HG03469 (cell line): Measurements from ENCODE around the gene SMPD3.
"Not testable (repeated sequence)": the region's sequence is repeated elsewhere in the genome, so short reads cannot be mapped to it uniquely, and the experiment has no call there.

ENCODE experiments used
- ATAC-seq: cut with Tn5 transposase; IDR thresholded peaks from one replicate; pipeline ENCODE4 v1.9.1; 2021; ENCODE audit warnings: mild to moderate bottlenecking, moderate library complexity, moderate number of reproducible peaks; ENCODE audit not compliant: unreplicated experiment

Gene SMPD3

DNA sequence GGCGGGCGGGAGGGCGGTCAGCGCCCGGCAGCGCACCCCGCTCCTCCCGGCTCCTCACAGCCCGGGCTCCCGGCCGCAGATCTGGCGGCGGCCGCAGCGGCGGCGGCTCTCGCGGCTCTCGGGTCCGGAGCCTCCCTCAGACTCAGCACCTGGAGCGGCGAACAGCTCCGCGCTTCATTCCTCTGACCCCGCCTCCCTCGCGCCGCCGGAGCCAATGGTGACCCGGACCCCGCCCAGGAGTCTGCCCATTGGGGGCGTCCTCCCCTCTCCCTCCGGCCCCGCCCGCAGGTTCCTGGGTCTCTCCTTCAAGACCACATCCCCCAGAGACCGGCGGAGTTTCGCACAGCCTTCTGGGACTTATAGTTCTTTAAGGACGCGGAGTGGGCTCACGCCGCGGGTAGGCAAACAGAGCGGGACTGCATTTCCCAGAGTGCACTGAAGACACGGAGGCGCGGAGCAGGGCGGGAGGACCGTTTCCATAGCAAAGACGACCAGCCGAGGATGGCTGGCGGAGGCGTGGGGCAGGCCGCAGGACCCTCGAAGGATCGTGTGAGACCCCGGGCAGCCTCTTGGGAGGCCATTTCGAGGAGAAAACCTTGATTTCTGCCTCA, at the start of gene SMPD3:
SMPD3 (minus strand) TSS at position 149 of the 611 bp plus-strand sequence. CDS start 76,327 bp downstream, outside the sequence.
- ATAC-seq: peak; percentile 60

DNA sequence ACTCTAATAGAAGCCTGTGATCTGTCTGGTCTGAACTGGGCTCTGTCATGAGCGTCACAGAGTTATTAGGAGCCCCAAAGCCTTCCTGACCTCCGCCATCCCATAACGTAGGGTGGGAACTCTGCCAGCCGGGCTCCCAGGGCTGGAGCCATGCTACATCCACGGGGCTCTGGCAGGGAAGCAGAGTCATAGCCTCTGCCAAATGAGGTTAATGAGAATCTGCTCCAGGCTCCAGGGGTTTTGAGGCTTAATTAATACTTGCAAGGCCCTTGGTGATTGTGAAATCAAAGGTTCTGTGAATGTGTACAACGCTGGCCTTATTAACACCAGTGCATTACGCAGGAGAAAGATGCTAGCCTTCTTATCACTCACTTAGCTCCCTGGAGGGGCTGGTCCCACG, 48.4 kb upstream of the SMPD3 start:
- ATAC-seq: no peak

DNA sequence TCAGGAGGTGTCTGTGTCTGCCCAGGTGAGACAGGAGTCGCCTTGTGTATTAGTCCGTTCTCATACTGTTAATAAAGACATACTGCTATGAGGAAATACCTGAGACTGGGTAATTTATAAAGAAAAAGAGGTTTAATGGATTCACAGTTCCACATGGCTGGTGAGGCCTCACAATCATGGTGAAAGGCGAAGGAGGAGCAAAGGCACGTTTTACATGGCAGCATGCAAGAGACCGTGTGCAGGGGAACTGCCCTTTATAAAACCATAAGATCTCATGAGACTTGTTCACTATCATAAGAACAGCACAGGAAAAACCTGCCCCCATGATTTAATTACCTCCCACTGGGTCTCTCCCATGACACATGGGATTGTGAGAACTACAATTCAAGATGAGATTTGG, 46.0 kb upstream of the SMPD3 start:
- not testable (repeated sequence) for ATAC-seq

DNA sequence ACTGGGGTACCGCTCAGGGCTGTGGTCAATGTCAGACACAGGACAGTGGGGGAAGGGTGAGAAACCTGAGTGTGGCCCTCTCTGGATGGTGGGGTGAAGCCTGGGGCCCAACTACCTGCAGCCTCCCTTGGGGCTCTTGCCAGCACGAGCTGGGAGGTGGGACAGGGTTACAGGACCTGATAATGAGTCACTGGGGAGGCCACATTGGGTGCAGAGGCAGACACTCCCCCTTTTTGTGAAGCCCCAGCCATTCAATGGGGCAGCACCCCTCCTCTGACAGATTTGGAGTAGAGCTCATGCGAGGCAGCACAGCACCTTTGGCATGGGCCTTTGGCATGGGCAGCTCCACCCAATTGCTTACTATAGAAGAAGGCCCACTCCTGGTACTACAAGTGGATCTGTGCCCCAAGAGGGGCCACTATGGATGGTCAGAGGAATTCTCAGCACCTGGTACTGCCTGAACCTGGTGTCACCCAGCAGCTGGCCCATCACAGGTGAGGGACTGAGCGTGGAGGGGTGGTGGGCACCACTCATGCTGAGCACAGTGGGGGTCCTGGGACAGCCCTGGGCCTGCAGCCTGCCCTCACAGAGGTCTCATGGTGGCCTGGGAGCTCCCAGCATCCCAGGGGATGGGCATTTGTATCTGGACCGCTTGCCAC, 45.2 kb upstream of the SMPD3 start:
- no peak for ATAC-seq

DNA sequence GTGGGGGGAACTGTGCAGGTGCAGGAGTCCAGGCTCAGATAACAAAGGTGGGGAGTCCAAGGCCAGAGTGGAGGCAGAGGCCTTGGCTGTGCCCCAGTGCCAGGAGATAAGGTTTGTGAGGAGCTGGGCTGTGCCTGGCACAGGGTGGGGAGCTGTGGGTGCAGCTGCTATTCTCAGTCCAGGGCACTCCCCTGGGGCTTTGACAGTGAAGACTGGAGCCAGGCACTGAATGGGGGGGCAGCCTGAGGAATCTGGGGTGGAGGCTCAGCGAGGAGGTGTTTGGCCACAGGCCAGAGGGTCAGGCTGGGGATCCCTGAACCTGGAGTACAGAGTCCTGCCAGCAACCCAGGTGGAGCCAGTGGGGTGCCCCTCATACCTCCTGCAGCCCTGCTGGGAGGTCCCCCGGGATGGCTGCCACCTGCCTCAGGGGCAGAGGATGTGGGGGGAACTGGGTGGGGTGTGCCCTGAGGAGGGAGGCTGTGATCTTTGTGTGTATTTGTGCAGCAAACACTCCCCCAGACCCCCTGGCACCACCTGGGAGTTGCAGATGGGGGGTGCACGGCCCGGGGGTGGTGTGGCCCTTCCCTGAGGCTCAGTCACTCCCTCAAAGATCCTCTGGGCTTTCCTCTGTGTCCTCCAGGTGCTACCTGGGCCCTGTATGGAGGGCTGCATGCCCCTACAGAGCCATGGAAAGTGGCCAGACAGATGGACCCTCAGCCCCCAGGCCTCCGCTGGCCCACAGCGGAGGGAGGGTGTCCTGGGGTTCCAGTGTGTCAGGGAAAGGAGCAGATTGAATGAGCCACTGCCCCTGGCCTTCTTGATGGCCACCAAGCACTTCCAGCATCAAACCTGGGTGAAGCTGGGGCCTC, 44.5 kb upstream of the SMPD3 start:
- ATAC-seq: no peak

DNA sequence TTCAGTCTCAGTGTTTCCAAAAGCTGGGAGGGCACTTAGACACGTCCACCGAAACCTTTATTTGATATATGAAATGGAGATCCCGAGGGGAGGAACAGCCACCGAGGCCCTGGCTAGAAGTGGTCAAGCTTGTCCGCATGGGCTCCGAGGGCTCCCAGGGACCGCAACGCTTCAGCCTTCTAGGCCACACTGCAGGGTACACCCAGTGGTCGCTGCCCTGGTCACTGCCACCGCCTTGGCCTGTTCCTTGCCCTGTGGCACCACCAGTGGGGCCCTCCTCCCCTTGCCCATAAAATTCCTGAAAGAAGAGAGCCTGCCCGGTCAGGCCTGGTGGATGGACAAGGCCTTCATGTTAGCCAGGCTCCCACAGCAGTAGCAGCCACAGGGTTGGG, 43.8 kb upstream of the SMPD3 start:
- ATAC-seq: no peak

DNA sequence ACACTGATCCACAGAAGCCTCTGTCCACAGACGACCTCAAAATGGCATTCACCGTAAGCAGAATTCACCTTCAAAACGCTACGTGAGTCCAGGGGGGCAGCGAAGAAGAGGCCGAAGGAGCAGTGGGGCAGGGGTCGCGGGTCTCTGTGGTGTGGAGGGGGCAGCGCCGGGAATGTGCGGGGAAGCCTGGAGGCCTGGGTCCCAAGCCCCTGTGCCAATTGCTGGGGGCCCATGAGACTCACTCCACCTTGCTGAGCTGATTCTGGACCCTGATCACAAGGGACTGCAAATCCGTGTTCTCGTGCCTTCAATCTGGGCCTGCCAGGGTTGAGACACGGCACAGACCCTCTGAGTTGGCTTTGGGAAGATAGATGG, 43.3 kb upstream of the SMPD3 start:
- ATAC-seq: no peak

DNA sequence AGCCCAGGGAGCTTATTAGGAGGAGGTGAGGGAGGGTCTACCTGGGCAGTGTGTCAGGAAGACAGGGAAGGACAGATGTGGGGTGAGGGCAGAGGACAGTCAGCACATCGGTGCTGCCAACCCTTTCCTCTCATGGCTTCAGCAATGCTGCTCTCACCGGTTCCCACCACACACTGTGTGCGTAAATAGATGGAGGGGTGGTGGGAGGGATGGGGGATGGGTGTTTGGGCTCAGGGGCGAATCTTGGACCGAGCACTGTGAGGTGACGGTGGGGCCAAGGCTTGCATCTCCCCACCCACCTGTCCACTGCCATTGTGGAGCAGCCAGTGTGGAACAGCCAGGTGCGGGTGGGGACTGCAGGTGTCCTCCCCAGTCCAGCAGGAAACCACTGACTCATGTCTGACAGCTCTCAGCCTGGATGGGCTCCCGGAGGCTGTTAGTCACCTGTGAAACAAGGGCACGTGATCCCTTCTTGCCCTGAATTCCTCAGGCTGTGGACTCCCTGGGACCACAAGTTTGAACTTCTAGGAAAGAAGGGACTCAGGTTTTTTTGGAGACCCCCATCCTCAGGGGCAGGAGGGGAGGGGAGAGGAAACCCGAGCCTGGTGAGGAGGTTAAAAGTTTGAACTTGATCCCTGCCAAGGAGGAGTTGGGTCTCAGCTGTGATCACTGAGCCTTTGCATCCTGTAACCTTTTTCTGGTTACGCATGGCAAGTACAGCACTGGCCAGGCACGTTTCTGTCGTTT, 42.7 kb upstream of the SMPD3 start:
- ATAC-seq: no peak

DNA sequence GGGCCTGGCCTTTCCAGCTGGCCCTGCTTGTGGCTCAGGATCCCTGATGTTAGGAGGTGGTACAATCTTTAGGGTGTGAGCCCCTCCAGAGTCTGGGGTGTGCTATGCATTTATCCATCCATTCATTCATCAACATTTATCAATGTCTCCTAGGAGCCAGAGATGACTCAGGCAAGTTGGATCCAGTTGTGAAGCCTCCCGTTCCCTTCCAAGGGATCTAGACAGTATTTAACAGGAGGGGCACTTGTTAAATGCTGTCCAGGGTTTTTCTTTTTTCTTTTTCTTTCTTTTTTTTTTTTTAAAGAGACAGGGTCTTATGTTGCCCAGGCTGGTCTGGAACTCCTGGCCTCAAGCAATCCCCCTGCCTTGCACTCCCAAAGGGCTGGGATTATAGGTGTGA, 42.0 kb upstream of the SMPD3 start:
- no peak for ATAC-seq

DNA sequence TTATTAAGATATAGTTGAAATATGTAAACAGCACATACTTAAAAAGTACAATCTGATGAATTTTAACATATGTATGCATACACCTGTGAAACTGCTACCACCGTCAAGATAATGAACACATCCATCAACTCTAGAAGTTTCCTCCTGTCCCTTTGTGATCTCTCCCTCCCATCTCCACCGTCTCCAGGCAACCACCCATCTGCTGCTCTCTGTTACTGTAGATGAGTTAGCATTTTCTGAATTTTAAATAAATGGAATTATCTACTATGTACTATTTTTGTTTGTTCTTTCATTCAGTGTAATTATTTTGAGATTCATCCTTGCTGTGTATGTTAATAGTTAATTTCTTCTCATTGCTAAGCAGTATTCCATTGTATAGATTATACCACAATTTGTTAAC, 40.2 kb upstream of the SMPD3 start:
- no peak for ATAC-seq

DNA sequence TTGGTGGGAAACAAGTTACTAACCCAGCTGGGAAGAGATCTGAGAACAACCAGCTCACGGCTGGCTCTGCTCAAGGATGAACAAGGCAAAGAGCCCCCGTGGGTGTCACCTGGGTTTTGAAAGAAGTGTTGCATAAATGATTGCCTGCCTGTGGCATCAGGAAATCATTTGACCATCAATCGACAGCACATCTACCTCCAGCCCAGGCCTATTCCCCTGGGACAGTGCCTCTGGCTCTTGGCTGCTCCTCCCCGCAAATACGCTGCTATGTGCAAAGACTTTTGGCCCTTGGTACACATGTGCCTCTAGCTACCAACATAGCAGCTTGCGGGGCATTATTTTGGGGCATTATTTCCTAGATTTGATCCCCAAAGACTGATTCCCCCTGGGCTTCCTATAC, 39.4 kb upstream of the SMPD3 start:
- no peak for ATAC-seq

DNA sequence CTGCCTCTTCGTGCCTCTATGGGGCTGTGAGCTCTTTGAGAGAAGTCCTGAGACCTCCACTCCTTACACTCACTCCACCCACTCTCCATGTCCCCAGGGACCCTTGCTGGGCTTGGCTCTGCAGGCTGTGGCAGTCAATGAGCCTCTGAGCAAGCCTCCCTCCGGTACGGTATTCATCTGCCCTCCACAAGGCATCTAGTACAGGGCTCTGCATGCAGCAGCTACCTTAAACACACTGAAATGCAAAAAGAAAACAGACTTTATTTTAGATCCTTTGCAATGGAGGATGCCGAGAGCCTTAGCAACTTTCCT, 38.9 kb upstream of the SMPD3 start:
- no peak for ATAC-seq

DNA sequence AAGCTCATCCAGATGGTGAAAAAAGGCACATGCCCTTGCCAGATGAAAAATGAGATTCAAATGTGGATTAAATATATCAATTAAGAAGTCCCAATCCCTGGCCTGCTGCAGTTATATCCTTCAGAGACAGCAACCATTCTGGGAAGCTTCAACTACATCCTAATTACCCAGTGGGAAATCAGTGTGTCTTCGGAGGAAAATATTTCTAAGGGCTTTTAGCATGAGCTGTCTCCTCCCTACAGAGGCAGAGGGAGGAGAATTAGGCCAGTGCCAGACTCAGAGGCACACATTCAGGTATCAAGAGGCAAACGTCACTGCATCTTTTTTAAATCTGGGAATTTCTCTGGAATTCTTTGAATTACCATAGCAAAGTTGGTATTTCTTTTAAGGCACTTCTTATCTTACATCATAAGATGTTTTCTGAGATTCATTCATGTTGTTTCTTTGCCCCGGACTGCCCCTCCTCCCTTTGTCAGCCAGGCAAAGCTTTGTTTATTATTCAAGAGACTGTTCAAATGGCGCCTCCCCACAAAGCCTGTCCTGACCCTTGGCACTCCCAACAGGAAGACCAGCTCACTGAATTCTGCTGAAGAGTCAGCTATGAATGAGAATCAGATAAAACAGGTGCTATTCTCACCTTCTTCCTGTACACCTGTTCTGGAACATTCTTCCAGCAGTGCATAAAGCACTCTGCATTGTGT, 38.3 kb upstream of the SMPD3 start:
- no peak for ATAC-seq

DNA sequence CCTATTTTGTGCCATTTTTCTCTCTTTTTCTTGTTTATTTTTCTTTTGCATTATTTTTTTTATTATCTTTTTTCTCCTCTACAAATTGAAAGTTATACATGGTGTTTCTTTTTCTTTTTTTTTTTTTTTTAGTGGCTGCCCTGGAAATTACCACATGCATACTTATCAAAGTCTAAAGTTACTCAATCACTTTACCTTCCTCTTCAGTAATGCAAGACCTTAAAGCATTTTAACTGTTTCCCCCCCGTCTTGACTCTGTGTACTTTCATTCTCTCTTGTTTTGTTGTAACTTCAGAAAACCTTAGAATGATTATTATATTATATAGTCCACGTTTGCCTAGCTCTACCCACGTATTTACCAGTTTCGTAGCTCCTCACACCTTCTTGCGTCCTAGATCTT, 33.3 kb upstream of the SMPD3 start:
- no peak for ATAC-seq

DNA sequence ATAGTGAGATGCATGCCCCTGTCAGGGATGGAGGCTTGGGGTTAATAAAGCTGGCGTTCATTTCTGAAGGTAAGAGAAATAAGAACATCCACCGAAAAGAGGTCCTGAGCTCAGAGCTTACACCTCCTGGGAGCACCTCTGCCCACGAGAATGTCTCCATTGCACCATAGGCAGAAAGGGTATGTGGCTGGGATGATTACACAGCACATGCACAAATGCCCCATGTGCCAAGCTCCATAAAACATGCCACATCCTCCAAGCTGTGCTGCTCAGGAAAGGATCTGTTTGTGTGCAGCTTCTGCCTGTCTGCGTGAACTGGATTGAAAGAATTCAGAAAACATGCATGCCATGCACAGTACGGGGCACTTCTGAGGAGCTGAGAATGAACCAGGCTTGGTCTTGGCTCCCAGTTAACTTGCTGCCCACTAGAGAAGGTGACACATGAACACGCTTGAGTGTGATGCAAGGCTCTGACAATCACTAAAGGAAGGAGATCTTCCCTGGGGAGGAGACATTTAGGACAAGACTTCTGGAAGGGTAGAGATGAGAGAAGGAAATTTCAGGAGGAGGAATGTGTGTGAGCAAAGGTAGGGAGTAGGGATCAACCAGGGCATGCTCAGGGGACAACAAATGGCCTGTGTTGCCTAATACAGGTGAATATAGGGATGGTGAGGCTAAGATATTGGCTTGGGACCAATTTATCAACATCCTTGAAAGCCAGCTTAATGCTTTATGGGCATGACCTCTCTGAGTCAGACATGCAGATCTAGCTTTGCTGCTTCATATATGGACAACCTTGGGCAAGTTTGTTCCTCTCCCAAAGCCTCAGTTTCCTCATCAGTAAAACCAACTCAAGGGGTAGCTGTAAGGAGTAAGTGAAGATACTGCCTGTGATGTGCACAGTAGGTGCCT, 32.0 kb upstream of the SMPD3 start:
- no peak for ATAC-seq

DNA sequence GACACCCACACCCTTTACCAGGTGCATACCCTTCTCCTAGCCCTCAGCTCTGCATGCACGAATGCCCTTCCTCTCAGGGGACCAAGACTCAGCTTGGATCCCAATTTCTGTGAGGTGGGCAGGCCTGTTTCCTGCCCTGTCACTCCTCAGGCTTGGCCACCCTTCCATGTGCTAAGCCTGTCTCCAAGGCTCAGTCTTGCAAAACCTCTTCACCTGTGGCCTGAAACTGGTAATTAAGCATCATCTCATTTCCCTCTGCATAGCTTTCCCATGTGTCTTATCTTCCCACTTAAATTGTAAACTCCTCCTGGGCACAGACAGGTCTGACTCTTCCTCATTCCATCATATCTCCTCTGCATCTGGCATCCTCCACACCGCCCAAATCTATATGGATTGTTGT, 31.0 kb upstream of the SMPD3 start:
- no peak for ATAC-seq

DNA sequence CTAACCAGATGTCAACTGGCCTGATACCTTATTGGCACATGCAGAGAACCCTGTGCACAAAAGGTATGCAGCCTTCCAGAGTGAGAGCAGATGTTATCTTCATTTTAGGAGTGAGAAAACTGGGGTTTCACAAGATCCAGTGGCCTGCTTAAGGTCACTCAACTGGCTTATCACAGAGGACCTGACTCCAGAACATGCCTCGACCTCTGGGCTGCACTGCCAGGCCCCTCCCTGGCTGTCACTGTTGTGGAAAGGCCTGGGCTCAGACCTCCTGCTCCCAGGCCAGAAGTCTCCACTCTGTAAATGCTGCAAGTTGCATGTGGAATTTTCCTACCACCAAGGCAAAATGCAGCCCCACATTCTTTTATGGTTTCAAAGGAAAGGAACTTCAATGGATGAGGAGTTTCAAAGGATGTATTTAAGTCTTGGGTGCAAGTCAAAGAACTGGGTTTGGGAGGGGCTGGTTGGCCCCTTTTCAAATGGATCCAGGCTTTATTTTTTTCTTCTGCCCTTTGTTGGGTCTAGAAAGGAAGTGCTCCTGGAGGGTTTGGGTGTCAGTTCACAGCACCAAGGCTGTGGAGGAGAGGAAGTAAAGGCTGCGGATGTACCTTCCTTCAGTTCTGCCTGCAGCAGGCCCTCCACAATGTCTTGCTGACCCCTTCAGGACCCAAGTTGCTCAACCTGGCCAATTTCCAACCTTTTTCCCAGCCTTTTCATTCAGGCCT, 30.4 kb upstream of the SMPD3 start:
- no peak for ATAC-seq

DNA sequence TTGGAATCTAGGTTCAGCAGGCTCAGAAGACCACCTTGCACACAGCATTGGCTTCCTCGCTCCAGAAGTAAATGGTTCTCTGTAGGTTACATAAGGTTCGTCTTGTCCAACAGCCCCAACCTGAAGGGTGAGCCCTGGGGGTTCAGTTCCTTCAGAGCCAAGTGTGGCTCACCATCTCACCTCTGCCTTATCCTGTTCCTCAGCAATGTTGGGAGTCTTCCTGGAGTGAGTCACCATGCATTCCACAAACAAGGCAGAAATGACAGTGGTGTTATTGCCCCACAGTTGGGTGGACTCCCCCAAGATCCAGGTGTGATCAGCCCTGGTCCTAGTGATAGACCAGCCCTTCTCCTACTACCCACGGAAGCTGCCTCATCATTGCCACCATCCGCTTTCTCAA, 26.8 kb upstream of the SMPD3 start:
- ATAC-seq: no peak

DNA sequence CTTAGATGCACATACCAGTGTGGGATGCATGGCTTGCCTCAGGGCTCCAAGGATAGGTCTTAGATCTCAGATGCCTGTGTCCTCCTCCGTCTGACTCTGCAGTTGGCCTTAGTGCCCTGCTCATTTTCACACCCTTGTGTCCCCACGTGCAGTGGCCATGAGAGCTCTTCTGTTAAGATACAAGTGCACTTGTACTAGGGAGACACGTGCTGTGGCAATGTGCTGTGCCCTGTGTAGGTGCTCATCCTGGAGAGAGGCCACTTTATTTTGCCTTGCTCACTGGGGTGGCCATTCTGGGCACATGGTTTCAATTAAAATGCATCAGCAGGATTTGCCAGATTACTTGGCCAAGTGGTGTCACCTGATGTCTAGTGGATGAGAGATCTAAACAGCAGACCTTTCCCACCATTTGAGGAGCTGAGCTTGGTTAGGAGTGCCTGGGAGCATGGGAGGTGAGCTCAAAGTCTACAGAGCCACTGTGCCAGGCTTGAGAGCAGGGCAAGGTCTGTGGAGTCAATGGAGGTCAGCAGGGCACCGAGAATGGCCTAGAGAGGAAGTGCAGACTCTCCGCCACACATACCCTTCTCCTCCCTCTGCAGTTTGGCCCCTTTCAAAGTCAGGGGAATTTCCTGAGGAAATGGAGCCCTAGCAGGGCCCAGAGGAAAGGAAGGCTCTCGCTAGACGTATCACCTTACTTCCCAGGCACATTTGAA, 25.2 kb upstream of the SMPD3 start:
- ATAC-seq: no peak
